Measurements from ENCODE around the gene GPATCH2. TPM values are rescaled to one million over a fixed set of nuclear protein-coding genes. Genes with fewer than 3 reads are reported as not detected.

GPATCH2 gene
- total and polyA plus RNA-seq, 2 donors (not counting 1 experiment from before 2014, with no cell fraction given) = 10.5 to 22.0 TPM

DNA sequence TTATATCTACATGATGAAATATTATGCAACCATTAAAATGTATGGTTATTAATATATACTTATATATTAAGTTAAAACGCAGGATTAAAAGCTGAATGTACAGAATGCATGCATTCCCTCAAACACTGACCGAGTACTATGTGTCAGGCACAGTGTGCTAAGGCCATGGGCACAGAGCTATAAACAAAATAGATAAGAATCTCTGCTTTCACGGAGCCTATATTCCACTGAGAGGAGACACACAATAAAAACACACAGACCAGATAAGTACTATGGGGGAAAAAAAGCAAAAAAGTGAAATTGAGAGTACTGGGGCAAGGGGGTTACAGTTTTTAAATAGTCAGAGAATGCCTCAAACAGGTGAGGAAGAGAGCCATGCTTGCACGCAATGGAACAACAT lies 62.7 kb downstream of the GPATCH2 start:
- Histone ChIP-seq H2AFZ (ENCODE audit: low read length) (no peak overlapping the region), H3K9me3 (ENCODE audit: control insufficient read depth, insufficient read depth, low read depth, low read length) (no peaks in the 10 kb centered on the region), H3K27ac (ENCODE audit: insufficient read depth, low read length) (no peak overlapping the region), H3K36me3 (ENCODE audit: control insufficient read depth, insufficient read depth, low read length) (no peaks in the 10 kb centered on the region), H3K4me2 (ENCODE audit: extremely low read depth, insufficient read depth, low read length) (no peak overlapping the region), H4K20me1 (ENCODE audit: control insufficient read depth, extremely low read depth, insufficient read depth, low read length) (no peaks in the 10 kb centered on the region), H3K27me3 (ENCODE audit: control insufficient read depth, insufficient read depth, low read length) (no peaks in the 10 kb centered on the region), H3K4me1 (ENCODE audit: control insufficient read depth, extremely low read depth, insufficient read depth, low read length) (peaks cover 1% of the 10 kb centered on the region), H3K79me2 (ENCODE audit: control insufficient read depth, insufficient read depth, low read length) (no peaks in the 10 kb centered on the region), H3K9ac (ENCODE audit: insufficient read depth, low read length) (no peak overlapping the region), H3K4me3 (replicated peaks in 1 of 4; ENCODE audit: control extremely low read depth in 1 of 4, insufficient read depth in 1 of 4, low read depth in 3 of 4, low read length in 4 of 4) (no peak overlapping the region)
- DNase-seq (ENCODE audit: low read depth in 2 of 2) = no peak
- TF ChIP-seq EZH2 (IDR thresholded peaks at IDR 0.05; ENCODE audit: low read length, missing control alignments) = no peak
- TF ChIP-seq, protein P1, sequence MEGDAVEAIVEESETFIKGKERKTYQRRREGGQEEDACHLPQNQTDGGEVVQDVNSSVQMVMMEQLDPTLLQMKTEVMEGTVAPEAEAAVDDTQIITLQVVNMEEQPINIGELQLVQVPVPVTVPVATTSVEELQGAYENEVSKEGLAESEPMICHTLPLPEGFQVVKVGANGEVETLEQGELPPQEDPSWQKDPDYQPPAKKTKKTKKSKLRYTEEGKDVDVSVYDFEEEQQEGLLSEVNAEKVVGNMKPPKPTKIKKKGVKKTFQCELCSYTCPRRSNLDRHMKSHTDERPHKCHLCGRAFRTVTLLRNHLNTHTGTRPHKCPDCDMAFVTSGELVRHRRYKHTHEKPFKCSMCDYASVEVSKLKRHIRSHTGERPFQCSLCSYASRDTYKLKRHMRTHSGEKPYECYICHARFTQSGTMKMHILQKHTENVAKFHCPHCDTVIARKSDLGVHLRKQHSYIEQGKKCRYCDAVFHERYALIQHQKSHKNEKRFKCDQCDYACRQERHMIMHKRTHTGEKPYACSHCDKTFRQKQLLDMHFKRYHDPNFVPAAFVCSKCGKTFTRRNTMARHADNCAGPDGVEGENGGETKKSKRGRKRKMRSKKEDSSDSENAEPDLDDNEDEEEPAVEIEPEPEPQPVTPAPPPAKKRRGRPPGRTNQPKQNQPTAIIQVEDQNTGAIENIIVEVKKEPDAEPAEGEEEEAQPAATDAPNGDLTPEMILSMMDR (conservative IDR thresholded peaks at IDR 0.05 in 1 of 2, IDR thresholded peaks at IDR 0.05 in 1 of 2; ENCODE audit: low read depth in 1 of 2, low read length in 2 of 2) = no peak

DNA sequence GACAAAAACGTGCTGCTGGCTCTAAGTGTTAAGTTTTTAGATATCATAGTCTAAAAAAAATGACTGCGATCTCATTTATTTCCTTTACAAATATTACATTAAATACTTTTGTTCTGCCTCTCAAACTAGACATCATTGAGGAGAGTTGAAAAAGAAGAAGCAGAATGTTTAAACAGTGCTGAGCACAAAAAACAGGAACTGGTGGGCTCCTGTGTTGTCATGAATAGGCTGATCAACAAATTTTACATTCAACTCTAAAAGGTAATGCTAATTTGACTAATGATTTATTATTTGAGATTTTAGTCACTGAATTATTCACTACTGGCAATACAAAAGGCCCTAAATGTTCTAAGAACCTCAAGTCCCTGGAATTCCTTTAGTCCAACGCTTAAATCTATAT lies 66.1 kb downstream of the GPATCH2 start:
- H3K79me2 ChIP-seq (ENCODE audit: control insufficient read depth, insufficient read depth, low read length) = no peaks in the 10 kb centered on the region
- H3K4me3 ChIP-seq (replicated peaks in 1 of 4; ENCODE audit: control extremely low read depth in 1 of 4, insufficient read depth in 1 of 4, low read depth in 3 of 4, low read length in 4 of 4) = no peak overlapping the region
- TF ChIP-seq EZH2 (IDR thresholded peaks at IDR 0.05; ENCODE audit: low read length, missing control alignments) = no peak
- TF ChIP-seq, protein P1 (conservative IDR thresholded peaks at IDR 0.05 in 1 of 2, IDR thresholded peaks at IDR 0.05 in 1 of 2; ENCODE audit: low read depth in 1 of 2, low read length in 2 of 2) = no peak
- DNase-seq (ENCODE audit: low read depth in 2 of 2) = no peak
- H3K27ac ChIP-seq (ENCODE audit: insufficient read depth, low read length) = no peak overlapping the region
- no peak overlapping the region for H3K4me2 ChIP-seq (ENCODE audit: extremely low read depth, insufficient read depth, low read length)
- H3K36me3 ChIP-seq (ENCODE audit: control insufficient read depth, insufficient read depth, low read length) = no peaks in the 10 kb centered on the region
- no peak overlapping the region for H3K9ac ChIP-seq (ENCODE audit: insufficient read depth, low read length)
- no peaks in the 10 kb centered on the region for H3K9me3 ChIP-seq (ENCODE audit: control insufficient read depth, insufficient read depth, low read depth, low read length)
- H3K4me1 ChIP-seq (ENCODE audit: control insufficient read depth, extremely low read depth, insufficient read depth, low read length) = peaks cover 9% of the 10 kb centered on the region
- no peaks in the 10 kb centered on the region for H3K27me3 ChIP-seq (ENCODE audit: control insufficient read depth, insufficient read depth, low read length)
- H2AFZ ChIP-seq (ENCODE audit: low read length) = no peak overlapping the region
- no peaks in the 10 kb centered on the region for H4K20me1 ChIP-seq (ENCODE audit: control insufficient read depth, extremely low read depth, insufficient read depth, low read length)

DNA sequence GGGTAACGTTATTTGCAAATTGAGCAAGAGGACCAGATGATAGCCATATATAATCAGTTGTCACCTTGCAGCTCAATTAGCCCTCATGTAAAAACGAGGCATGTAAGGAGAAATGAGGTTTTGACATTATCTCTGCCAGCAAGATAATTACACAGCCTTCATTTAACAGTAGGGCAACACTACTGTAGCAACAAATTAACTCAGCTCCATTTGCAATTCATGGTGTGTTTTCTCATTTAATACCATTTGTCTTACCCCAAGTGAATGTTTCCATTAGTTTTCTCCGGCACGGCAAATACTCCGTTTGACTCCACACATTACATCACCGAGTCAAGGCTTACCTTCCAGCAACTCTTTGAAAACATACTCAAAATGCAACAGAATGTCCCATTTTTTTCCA lies 66.7 kb downstream of the GPATCH2 start:
- no peak overlapping the region for H3K9ac ChIP-seq (ENCODE audit: insufficient read depth, low read length)
- H3K27ac ChIP-seq (ENCODE audit: insufficient read depth, low read length) = no peak overlapping the region
- H3K9me3 ChIP-seq (ENCODE audit: control insufficient read depth, insufficient read depth, low read depth, low read length) = no peaks in the 10 kb centered on the region
- H3K4me3 ChIP-seq (replicated peaks in 1 of 4; ENCODE audit: control extremely low read depth in 1 of 4, insufficient read depth in 1 of 4, low read depth in 3 of 4, low read length in 4 of 4) = no peak overlapping the region
- no peaks in the 10 kb centered on the region for H4K20me1 ChIP-seq (ENCODE audit: control insufficient read depth, extremely low read depth, insufficient read depth, low read length)
- H3K79me2 ChIP-seq (ENCODE audit: control insufficient read depth, insufficient read depth, low read length) = no peaks in the 10 kb centered on the region
- no peak overlapping the region for H2AFZ ChIP-seq (ENCODE audit: low read length)
- no peaks in the 10 kb centered on the region for H3K27me3 ChIP-seq (ENCODE audit: control insufficient read depth, insufficient read depth, low read length)
- H3K4me2 ChIP-seq (ENCODE audit: extremely low read depth, insufficient read depth, low read length) = no peak overlapping the region
- H3K36me3 ChIP-seq (ENCODE audit: control insufficient read depth, insufficient read depth, low read length) = no peaks in the 10 kb centered on the region
- no peak for DNase-seq (ENCODE audit: low read depth in 2 of 2)
- TF ChIP-seq, protein P1 (conservative IDR thresholded peaks at IDR 0.05 in 1 of 2, IDR thresholded peaks at IDR 0.05 in 1 of 2; ENCODE audit: low read depth in 1 of 2, low read length in 2 of 2) = no peak
- no peak for TF ChIP-seq EZH2 (IDR thresholded peaks at IDR 0.05; ENCODE audit: low read length, missing control alignments)
- peaks cover 9% of the 10 kb centered on the region for H3K4me1 ChIP-seq (ENCODE audit: control insufficient read depth, extremely low read depth, insufficient read depth, low read length)

Measured in fibroblast of lung (primary cell).